Measurements from ENCODE around the gene EDNRB. TPM values are rescaled to one million over a fixed set of nuclear protein-coding genes. Genes with fewer than 3 reads are reported as not detected.

Gene EDNRB
- total RNA-seq (2021; fragmentation: NEBNext Ultra II Directional; extraction: Animal tissue kit (Norgen Biotek cat#: 25700)): 67.6 and 73.2 TPM in 2 replicates
- polyA plus RNA-seq (2011; rRNA removed): 11.9 and 15.8 TPM in 2 replicates
- 13.2 TPM for polyA plus RNA-seq (2011; cell fraction: cytosol; rRNA removed)
- polyA plus RNA-seq (2011; cell fraction: nucleus; rRNA removed): 15.7 TPM
- polyA plus RNA-seq (2012, experiment 1 of 2): 29.8 to 38.1 TPM (median 37.1 TPM) in 4 replicates
- 15.5 TPM for polyA plus RNA-seq (2012, experiment 2 of 2)
- polyA plus RNA-seq (2013, experiment 1 of 2): 190 TPM
- polyA plus RNA-seq (2013, experiment 2 of 2): 167 TPM
- polyA minus RNA-seq (2011; rRNA and poly(A)+ RNA removed): 19.4 and 27.8 TPM in 2 replicates
- 10.9 TPM for polyA minus RNA-seq (2011; cell fraction: cytosol; rRNA and poly(A)+ RNA removed)
- 24.3 TPM for polyA minus RNA-seq (2011; cell fraction: nucleus; rRNA and poly(A)+ RNA removed)
- long read RNA-seq, experiment 1, full-length matches to known transcripts: 32 of 47 reads
- long read RNA-seq, experiment 1, partial matches to known transcripts: 11 of 47 reads
- long read RNA-seq, experiment 1, other reads (novel, unspliced or antisense): 4 of 47 reads
- long read RNA-seq, experiment 2, full-length matches to known transcripts: 62 of 67 reads
- long read RNA-seq, experiment 2, partial matches to known transcripts: 1 of 67 reads
- long read RNA-seq, experiment 2, other reads (novel, unspliced or antisense): 4 of 67 reads

GRCh38 chr13:77918391-77919245 lies at the start of gene EDNRB:
TSS of gene EDNRB (minus strand) at chr13:77918831. CDS start at chr13:77918573, 258 bp downstream.
- H2AFZ ChIP-seq (ENCODE audit: low read length): peak within 1 kb of the TSS; percentile 65
- peak within 1 kb of the TSS; percentile 37 for H4K91ac ChIP-seq (replicated peaks; ENCODE audit: insufficient read length, low read length)
- H2BK120ac ChIP-seq (replicated peaks; ENCODE audit: low read depth, low read length): no peak within 1 kb of the TSS
- peaks cover 12% of the 10 kb centered on the region for H3K23me2 ChIP-seq (ENCODE audit: low read depth, low read length)
- H3K14ac ChIP-seq (ENCODE audit: insufficient read length): no peak within 1 kb of the TSS
- H2BK15ac ChIP-seq (ENCODE audit: low read length): 0 out of 2 replicates have a peak within 1 kb of the TSS, but pooled peaks have one; percentile 2
- H3K36me3 ChIP-seq (ENCODE audit: control insufficient read depth in 2 of 4, insufficient read depth in 4 of 4, low read length in 3 of 4): no peaks in the 10 kb centered on the region
- H3K23ac ChIP-seq (ENCODE audit: insufficient read length): no peak within 1 kb of the TSS
- no peak within 1 kb of the TSS for H3K9ac ChIP-seq (replicated peaks in 1 of 4; ENCODE audit: extremely low read depth in 1 of 4, low read depth in 3 of 4, low read length in 3 of 4)
- H3K56ac ChIP-seq (replicated peaks; ENCODE audit: insufficient read length, low read depth, low read length): no peak within 1 kb of the TSS
- H3K18ac ChIP-seq (ENCODE audit: extremely low read depth, low read length): peak within 1 kb of the TSS; percentile 67; the same call in 1 of the 2 replicates
- H3K4ac ChIP-seq (replicated peaks; ENCODE audit: insufficient read length, low read depth, low read length): peak within 1 kb of the TSS; percentile 55
- no peak within 1 kb of the TSS for H4K5ac ChIP-seq (ENCODE audit: insufficient read length, low read depth, low read length)
- peak within 1 kb of the TSS; percentile 22; the same call in 1 of the 2 replicates for H2BK12ac ChIP-seq (ENCODE audit: low read depth, low read length)
- WGBS, 2 experiments (ENCODE audit: extremely low coverage in 1 of 2, insufficient coverage in 1 of 2, insufficient read length in 1 of 2, insufficient replicate concordance in 2 of 2, low coverage in 1 of 2, low lambda C conversion rate in 2 of 2, missing lambda C conversion rate in 1 of 2): 35 to 100% methylated on average over 1 to 57 of the region's 60 CpGs
- H2BK20ac ChIP-seq (ENCODE audit: low read length): no peak within 1 kb of the TSS; the same call in 1 of the 2 replicates
- H3K79me1 ChIP-seq (ENCODE audit: low read depth, low read length): no peaks in the 10 kb centered on the region
- no peak within 1 kb of the TSS for H3K27ac ChIP-seq (ENCODE audit: low read depth, low read length)
- peaks cover 3 to 48% of the 10 kb centered on the region in 2 experiments; a peak in 3 of 4 replicates for H3K79me2 ChIP-seq (ENCODE audit: control insufficient read depth in 1 of 2, insufficient read depth in 2 of 2, low read length in 2 of 2)
- ChIA-PET CTCF (ENCODE audit: partially characterized antibody) (interaction anchor here (0.7 to 2.4 kb wide), 10 partner anchors 8 to 325 kb away, joined by 3 to 12 read pairs (median 4); no protein-coding TSS in a partner anchor), POLR2A (ENCODE audit: partially characterized antibody) (interaction anchor here (2.0 to 2.2 kb wide), 3 partner anchors 9 to 65 kb away, joined by 6 to 10 read pairs (median 7); no protein-coding TSS in a partner anchor)
- peak within 1 kb of the TSS; percentile 36 to 63 (median 53) for H3K4me3 ChIP-seq (ENCODE audit: extremely low read depth in 1 of 4, insufficient read depth in 2 of 4, low read depth in 3 of 4, low read length in 4 of 4)
- no peaks in the 10 kb centered on the region for H4K20me1 ChIP-seq (replicated peaks in 1 of 2; ENCODE audit: control insufficient read depth in 1 of 2, insufficient read depth in 2 of 2, low read length in 2 of 2)
- H3K27me3 ChIP-seq (replicated peaks in 1 of 4; ENCODE audit: control insufficient read depth in 3 of 4, extremely low read depth in 1 of 4, insufficient read depth in 3 of 4, low read length in 3 of 4): peaks cover 0 to 3% (median under 1%) of the 10 kb centered on the region in 4 experiments; a peak in 4 of 7 replicates
- peak within 1 kb of the TSS; percentile 45; the same call in 1 of the 2 replicates for H2BK5ac ChIP-seq (ENCODE audit: low read depth, low read length)
- no peak within 1 kb of the TSS; the same call in none of the 2 replicates for H4K8ac ChIP-seq (ENCODE audit: extremely low read depth, insufficient read depth, low read length)
- peak within 1 kb of the TSS; percentile 76 to 93 for H3K4me2 ChIP-seq (ENCODE audit: insufficient read depth in 1 of 2, low read depth in 2 of 2, low read length in 2 of 2)
- no peak for FAIRE-seq
- no peak within 1 kb of the TSS for H2AK5ac ChIP-seq (ENCODE audit: low read depth, low read length)
- H3K4me1 ChIP-seq (replicated peaks in 1 of 4; ENCODE audit: control insufficient read depth in 3 of 4, insufficient read depth in 4 of 4, low read length in 3 of 4): peaks cover 0 to 15% (median 2%) of the 10 kb centered on the region in 4 experiments; a peak in 4 of 7 replicates
- DNase-seq (ENCODE audit: low read depth in 1 of 2, low spot score in 2 of 2): peak; percentile 29 to 77
- H3K9me3 ChIP-seq (ENCODE audit: insufficient read depth in 2 of 2, low read depth in 1 of 2, low read length in 1 of 2): peaks cover 0 to 3% of the 10 kb centered on the region in 2 experiments; a peak in 1 of 4 replicates
- TF ChIP-seq TAF1 (IDR thresholded peaks at IDR 0.05; ENCODE audit: low read depth, low read length): 0 out of 2 replicates have a peak, but pooled peaks have one; percentile 6
- TF ChIP-seq SIN3A (conservative IDR thresholded peaks at IDR 0.05 in 1 of 2, IDR thresholded peaks at IDR 0.05 in 1 of 2; ENCODE audit: low read depth in 1 of 2, low read length in 2 of 2): no peak
- TF ChIP-seq RBBP5 (IDR thresholded peaks at IDR 0.05; ENCODE audit: borderline replicate concordance, low read depth, low read length): 0 out of 2 replicates have a peak, but pooled peaks have one; percentile 21
- TF ChIP-seq TBP (IDR thresholded peaks at IDR 0.05; ENCODE audit: low read depth, low read length): peak; percentile 7; the same call in 1 of the 2 replicates
- no peak for TF ChIP-seq CREB1 (IDR thresholded peaks at IDR 0.05)
- TF ChIP-seq CHD1 (IDR thresholded peaks at IDR 0.05; ENCODE audit: low read depth, low read length): no peak

All from H1 (cell line).